Uterus (tissue), 2 donors: ENCODE results near the gene LTV1.

Source experiments
- POLR2A ChIP-seq, 2 donors: fragments of 450-650 bp; IDR thresholded peaks; one replicate each; pipeline ENCODE4 v1.6.1; 2016; ENCODE audit warnings: antibody characterized with exemption in 2 of 2, mild to moderate bottlenecking in 1 of 2, moderate library complexity in 1 of 2
- TF ChIP-seq, protein P1 (sequence below), 4 experiments: fragments of 200-600 bp in 2 of 4; fragments of 450-650 bp in 2 of 4; sonication (generic) in 2 of 4; IDR thresholded peaks; one replicate each; pipeline ENCODE4 v1.5.1; 2016 to 2019; ENCODE audit warnings: antibody characterized with exemption in 4 of 4, mild to moderate bottlenecking in 2 of 4, moderate library complexity in 1 of 4

GRCh38 chr6:143842902-143843676 lies at the start of gene LTV1:
- TF ChIP-seq, protein P1, sequence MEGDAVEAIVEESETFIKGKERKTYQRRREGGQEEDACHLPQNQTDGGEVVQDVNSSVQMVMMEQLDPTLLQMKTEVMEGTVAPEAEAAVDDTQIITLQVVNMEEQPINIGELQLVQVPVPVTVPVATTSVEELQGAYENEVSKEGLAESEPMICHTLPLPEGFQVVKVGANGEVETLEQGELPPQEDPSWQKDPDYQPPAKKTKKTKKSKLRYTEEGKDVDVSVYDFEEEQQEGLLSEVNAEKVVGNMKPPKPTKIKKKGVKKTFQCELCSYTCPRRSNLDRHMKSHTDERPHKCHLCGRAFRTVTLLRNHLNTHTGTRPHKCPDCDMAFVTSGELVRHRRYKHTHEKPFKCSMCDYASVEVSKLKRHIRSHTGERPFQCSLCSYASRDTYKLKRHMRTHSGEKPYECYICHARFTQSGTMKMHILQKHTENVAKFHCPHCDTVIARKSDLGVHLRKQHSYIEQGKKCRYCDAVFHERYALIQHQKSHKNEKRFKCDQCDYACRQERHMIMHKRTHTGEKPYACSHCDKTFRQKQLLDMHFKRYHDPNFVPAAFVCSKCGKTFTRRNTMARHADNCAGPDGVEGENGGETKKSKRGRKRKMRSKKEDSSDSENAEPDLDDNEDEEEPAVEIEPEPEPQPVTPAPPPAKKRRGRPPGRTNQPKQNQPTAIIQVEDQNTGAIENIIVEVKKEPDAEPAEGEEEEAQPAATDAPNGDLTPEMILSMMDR (IDR thresholded peaks at IDR 0.05), result no peak
- TF ChIP-seq POLR2A (IDR thresholded peaks at IDR 0.05), result peak; percentile 63 to 70
